RPMI7951 (cell line): ENCODE data around the gene PLIN3. TPM values are rescaled to one million over a fixed set of nuclear protein-coding genes. Genes with fewer than 3 reads are reported as not detected.
"Not testable (repeated sequence)": the region's sequence is repeated elsewhere in the genome, so short reads cannot be mapped to it uniquely, and the experiment has no call there.

Experiments used
- DNase-seq: peaks from one replicate; pipeline ENCODE4 v3.0.0-alpha.2; 2012; ENCODE audit warnings: low read depth
- total RNA-seq: library from RNA; depleted of rRNA; stranded (reverse); fragments of >200 nt; shearing (Covaris generic); gene quantifications from 2 replicates; pipeline ENCODE4 v1.2.3, GENCODE V29; 2014; rRNA removed

Gene PLIN3, protein sequence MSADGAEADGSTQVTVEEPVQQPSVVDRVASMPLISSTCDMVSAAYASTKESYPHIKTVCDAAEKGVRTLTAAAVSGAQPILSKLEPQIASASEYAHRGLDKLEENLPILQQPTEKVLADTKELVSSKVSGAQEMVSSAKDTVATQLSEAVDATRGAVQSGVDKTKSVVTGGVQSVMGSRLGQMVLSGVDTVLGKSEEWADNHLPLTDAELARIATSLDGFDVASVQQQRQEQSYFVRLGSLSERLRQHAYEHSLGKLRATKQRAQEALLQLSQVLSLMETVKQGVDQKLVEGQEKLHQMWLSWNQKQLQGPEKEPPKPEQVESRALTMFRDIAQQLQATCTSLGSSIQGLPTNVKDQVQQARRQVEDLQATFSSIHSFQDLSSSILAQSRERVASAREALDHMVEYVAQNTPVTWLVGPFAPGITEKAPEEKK
- total RNA-seq = 177 and 194 TPM in 2 replicates

- peak; percentile 94 for DNase-seq
Measured at GRCh38 chr19:4867534-4868285, at the start of gene PLIN3. TSS of gene PLIN3 (minus strand) at chr19:4867667. CDS start at chr19:4861394, 6,273 bp downstream.

GRCh38 chr19:4916292-4917082 lies 49.0 kb upstream of the PLIN3 start:
- no peak for DNase-seq

DNA sequence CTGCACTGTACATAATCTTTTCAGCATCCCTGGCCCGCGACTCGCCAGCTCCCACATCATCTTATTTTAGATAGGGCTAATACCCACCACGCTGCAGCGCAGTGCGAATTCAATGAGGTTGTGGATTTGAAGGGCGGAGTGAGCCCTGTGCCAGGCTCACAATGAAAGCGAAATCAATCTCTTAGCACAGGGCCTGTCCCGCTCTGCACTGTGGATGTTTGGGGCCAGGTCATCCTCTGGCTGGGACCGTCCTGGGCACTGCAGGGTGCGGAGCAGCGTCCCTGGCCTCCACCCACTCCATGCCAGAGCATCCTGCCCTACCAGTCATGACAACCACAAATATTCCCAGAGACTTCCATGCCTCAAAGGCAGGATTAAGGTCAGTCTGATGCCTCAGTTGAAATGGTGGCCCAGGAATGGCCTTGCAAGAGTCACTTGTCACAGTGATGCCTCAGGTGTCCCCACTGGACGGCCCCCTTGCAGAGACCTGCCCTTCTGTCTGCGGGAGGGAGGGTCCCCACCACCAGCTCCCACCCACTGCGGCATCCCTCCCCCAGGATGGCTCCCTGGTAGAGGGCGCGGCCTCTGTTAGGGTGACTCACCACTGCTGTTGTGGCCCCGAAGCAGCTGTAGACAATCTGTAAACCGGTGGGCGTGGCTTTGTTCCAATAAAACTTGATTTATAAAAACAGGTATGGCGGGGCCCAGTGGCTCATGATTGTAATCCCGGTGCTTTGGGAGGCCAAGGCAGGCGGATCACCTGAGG lies 47.5 kb upstream of the PLIN3 start:
- peak; percentile 94 for DNase-seq

GRCh38 chr19:4913996-4914735 lies 46.7 kb upstream of the PLIN3 start:
- DNase-seq = no peak

DNA sequence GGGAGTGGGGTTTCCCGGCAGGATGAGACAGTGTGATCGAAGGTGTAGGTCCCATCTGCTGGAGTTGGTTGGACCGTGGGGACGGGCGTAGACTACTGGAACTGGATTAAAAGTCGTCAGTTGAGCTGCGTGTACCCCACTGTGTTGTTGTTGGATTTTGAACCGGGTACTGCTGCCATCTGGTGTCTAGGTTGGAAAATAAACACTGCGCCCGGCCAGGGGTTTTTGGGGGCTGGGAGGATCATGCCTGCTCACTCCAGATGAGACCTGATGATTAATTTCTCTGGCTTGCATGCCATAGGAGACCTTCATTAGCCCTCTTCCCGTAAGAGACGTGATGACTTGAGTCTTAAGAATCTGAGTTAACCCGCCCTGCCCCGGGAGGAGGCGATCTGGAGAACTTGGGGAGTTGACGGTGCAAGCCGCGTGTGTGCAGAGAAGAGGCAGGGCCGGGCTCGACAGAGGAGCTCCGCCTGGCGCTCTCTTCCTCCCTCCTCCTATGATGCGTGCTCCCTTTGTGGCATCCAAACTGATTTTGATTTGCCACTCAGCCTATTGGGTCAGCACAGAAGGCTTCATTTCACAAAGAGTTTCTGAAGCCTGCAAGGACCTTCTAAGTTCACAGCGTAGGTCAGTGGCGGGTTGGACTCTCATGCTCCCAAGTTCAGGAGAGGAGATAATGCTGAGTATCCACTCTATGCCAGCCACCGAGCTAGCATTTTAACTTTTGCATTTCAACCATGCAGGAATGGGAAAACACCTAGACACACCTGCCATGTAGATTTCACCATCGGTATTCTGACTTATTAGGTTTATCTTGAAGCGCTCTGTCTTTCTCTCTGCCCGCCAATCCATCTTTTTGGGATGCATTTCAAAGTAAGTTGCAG lies 44.6 kb upstream of the PLIN3 start:
- peak; percentile 99 for DNase-seq

DNA sequence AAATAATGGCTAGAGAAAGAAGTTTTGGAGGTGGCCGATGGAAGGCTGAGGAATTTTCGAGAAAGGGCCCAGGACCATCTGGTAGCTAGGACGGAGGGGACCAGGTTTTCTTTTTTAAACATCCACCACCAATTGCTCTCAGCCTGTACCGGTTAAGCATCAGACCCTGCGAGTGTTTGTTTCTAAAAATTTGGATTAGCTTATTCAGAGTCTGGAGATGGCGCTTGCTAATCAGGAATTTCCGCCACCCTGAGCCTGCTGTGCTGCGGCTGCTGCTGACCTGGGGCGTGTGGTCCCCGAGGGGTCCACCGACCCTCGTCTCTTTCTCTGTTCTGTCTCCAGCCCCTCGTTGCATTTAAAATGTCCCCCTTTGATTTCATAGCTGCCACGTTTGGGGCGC lies 43.8 kb upstream of the PLIN3 start:
- peak; percentile 20 for DNase-seq

- DNase-seq = peak; percentile 86
Measured at GRCh38 chr19:4910594-4911281, 43.3 kb upstream of the PLIN3 start.

- peak; percentile 91 for DNase-seq
Measured at GRCh38 chr19:4909897-4910593, 42.6 kb upstream of the PLIN3 start.

DNA sequence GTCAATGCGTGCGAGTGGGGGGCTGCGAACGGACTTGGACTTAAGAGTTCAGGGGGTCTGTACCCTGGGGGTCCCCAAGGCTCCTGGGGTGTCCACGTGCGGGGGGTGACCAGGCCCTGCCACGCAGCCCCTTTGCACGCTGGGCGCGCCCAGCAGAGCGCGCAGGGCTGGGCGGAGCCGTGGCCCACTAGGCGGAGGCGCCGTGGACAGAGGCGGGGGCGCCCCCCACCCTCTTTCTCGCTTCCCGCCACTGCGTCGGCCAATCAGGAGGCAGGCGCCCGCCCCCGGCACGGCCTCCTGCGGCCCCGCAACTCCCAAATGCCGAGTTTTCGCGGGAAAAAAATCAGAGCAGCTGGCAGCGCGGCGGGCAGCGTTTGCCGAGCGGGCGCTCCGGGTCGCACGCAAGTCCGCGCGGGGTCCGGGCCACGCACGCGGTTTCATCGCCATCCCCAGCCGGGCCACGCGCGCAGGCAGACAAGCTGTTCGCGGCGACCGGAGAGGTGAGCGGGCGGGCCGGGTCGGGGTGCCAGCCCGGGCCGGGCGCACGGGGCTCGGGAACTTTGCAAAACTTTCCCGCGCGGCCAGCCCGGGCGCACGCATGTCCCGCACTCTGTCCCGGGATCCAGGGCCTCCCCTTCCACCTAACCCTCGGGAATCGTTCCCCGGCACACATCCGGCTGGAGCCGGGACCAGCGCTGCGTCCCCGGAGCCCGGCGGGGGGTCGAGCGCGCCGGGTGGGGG lies 41.9 kb upstream of the PLIN3 start, which contains the start of gene UHRF1:
Gene UHRF1, plus strand, starts transcription at position 346 of the 741 bp plus-strand sequence. CDS start 1,385 bp downstream, outside the sequence.
- peak; percentile 75 for DNase-seq

- no peak for DNase-seq
Measured at GRCh38 chr19:4908781-4909155, 41.3 kb upstream of the PLIN3 start.

- DNase-seq = no peak
Measured at GRCh38 chr19:4908360-4908759, 40.9 kb upstream of the PLIN3 start.

DNA sequence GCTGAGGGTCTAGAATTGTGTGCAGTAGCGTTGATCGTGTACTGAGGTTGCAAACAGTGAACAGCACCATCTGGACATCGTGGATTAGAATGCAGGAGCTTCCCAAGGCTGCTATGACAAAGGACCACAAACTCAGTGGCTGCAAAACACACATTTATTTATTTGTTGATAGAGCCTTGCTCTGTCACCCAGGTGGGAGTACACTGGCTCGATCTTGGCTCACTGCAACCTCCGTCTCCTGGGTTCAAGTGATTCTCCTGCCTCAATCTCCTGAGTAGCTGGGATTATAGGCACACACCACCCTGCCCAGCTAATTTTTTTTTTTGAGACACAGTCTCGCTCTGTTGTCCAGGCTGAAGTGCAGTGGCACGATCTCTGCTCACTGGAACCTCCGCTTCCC lies 39.5 kb upstream of the PLIN3 start:
- no peak for DNase-seq

DNA sequence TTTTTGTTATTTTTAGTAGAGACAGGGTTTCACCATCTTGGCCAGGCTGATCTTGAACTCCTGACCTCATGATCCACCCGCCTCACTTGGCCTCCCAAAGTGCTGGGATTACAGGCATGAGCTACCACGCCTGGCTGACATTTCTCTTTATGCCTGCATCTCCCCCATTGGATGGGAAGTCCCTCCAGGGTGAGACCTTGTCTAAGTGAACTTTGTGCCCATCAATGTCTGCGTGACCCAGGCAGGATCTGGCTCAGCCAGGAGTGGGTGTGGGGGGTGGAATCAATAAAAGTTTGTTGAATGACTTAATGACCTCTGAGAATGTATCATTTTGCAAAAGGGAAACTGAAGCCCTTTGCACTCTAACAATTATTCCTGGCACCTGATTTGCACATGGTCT lies 37.0 kb upstream of the PLIN3 start:
- no peak for DNase-seq

DNA sequence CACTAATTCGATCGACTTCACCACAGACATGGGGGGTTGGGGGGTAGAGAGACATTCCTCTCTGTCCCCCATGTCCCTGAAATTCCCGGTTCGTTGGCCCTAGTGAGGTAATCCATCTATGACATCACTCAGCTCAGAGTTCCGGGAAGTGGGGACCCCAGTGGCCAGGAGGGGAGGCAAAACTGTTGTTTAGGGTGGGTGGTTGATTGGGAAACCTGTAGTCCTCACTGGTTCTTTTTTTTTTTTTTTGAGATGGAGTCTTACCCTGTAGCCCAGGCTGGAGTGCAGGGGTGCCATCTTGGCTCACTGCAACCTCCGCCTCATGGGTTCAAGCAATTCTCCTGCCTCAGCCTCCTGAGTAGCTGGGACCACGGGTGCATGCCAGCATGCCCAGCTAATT lies 35.3 kb upstream of the PLIN3 start, which contains the start of gene ARRDC5:
Gene ARRDC5, minus strand, starts transcription at position 101 of the 400 bp plus-strand sequence. Its CDS starts 71 bp downstream, at position 30.
- no peak for DNase-seq

- not testable (repeated sequence) for DNase-seq
Measured at GRCh38 chr19:4900879-4901278, 33.4 kb upstream of the PLIN3 start.

- DNase-seq = no peak
Measured at GRCh38 chr19:4897146-4897545, 29.7 kb upstream of the PLIN3 start.

DNA sequence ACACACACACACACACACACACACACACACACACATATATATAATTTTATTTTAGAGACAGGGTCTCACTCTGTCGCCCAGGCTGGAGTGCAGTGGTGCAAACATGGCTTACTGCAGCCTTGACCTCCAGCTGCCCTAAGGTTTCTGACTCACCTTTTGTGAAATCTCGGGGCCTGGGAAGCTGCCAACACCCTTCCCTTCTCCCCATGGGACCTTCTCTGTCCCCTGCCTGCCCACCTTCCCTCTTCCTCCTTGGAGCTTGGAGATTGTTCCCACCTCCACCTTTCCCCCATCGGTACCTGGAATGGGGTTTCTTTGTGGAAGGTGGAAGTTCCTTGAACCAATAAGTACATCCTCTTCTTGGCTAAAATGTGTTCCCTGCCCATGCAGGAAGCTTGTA lies 28.9 kb upstream of the PLIN3 start:
- DNase-seq = peak; percentile 66
